Measurements from ENCODE around the gene CYFIP2. TPM values are rescaled to one million over a fixed set of nuclear protein-coding genes. Genes with fewer than 3 reads are reported as not detected.

CYFIP2 gene
- total and polyA plus RNA-seq, 11 donors = 23.2 to 62.7 (median 37.4) TPM

DNA sequence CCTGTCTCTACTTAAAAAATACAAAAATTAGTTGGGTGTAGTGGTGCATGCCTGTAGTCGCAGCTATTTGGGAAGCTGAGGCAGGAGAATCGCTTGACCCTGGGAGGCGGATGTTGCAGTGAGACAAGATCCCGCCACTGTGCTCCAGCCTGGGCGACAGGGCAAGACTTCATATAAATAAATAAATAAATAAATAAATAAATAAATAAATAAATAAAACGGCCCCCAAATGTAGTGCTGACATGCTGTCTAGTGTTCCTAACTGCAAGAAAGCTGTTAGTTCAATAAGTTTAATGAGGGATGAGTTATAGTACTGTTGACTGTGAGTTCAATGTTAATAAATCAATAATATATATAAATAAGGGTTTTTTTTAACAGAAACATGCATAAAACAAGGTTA, 7.5 kb upstream of the CYFIP2 start:
- DNase-seq = no peak
- no peaks in the 10 kb centered on the region for H3K27me3 ChIP-seq
- H3K4me1 ChIP-seq = peaks cover 0 to 13% (median 0%) of the 10 kb centered on the region in 12 donors
- intact Hi-C loops (cut with DNase I) = loop anchor here in 3 of 10 donors (5.0 kb wide), 1 partner anchor 54 kb away; no protein-coding TSS in a partner anchor
- no peaks in the 10 kb centered on the region for H3K9me3 ChIP-seq
- no peak overlapping the region for H3K27ac ChIP-seq
- TF ChIP-seq, protein P1, sequence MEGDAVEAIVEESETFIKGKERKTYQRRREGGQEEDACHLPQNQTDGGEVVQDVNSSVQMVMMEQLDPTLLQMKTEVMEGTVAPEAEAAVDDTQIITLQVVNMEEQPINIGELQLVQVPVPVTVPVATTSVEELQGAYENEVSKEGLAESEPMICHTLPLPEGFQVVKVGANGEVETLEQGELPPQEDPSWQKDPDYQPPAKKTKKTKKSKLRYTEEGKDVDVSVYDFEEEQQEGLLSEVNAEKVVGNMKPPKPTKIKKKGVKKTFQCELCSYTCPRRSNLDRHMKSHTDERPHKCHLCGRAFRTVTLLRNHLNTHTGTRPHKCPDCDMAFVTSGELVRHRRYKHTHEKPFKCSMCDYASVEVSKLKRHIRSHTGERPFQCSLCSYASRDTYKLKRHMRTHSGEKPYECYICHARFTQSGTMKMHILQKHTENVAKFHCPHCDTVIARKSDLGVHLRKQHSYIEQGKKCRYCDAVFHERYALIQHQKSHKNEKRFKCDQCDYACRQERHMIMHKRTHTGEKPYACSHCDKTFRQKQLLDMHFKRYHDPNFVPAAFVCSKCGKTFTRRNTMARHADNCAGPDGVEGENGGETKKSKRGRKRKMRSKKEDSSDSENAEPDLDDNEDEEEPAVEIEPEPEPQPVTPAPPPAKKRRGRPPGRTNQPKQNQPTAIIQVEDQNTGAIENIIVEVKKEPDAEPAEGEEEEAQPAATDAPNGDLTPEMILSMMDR (IDR thresholded peaks at IDR 0.05) = no peak
- no peak for TF ChIP-seq POLR2A (IDR thresholded peaks at IDR 0.05)
- ATAC-seq = no peak
- WGBS, 4 donors = 88 to 94% (median 91%) methylated on average over 6 of the region's 6 CpGs
- H3K4me3 ChIP-seq = no peak overlapping the region
- no peaks in the 10 kb centered on the region for H3K36me3 ChIP-seq

DNA sequence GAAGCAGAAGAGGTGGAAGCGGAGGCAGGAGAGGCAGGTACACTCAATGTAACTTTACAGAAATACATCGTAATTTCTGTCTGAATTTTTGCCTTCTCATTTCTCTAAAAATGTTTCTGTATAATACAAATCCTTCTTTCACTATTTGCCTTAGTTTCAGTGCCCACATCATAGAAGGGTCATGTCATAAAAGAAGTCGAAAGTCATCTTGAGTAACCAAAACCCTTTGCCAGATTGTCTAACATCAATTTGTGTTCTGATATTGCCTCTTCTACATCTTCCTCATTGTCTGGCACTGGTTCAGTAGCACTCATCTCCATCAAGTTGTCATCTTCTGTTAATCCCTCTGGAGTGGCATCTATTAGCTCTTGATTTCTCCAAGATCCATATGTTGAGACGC, 6.2 kb upstream of the CYFIP2 start:
- no peaks in the 10 kb centered on the region for H3K27me3 ChIP-seq
- DNase-seq = no peak
- H3K27ac ChIP-seq = no peak overlapping the region
- WGBS, 4 donors = 88 to 90% (median 88%) methylated on average over 4 of the region's 4 CpGs
- H3K4me3 ChIP-seq = no peak overlapping the region
- intact Hi-C loops (cut with DNase I) = loop anchor here in 4 of 10 donors (5.0 kb wide), 2 partner anchors 43 to 53 kb away; no protein-coding TSS in a partner anchor
- no peak for ATAC-seq
- TF ChIP-seq, protein P1 (IDR thresholded peaks at IDR 0.05) = no peak
- TF ChIP-seq POLR2A (IDR thresholded peaks at IDR 0.05) = no peak
- H3K4me1 ChIP-seq = peaks cover 0 to under 1% (median 0%) of the 10 kb centered on the region in 12 donors
- no peaks in the 10 kb centered on the region for H3K36me3 ChIP-seq
- H3K9me3 ChIP-seq = no peaks in the 10 kb centered on the region

DNA sequence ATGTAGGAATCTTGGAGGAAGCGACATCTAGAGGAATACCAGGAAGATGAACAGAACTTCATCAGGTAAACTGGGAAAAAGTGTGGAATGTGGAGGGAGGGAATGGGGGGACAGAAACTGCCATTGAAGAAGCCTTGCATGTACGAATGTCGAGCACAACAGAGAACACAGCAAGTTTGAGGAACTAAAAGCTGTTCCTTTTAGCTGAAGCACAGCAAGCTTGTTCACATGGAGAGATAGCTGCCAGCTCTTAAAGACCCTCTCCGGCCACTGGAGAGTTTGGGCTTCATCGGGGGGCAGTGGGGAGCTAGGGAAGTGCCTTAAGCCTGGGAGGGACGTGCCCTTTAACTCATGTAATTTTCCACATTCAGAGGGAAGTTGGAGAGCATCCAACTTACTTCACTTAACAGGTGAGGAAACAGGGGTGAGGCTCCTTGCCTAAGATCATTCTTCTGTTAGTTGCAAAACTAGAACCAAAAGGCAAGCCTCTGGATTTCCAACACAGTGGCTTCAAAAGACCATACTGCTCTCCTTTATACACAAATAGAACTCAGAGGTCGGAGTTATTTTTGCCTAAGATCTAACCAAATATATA, 2.3 kb upstream of the CYFIP2 start:
- Histone ChIP-seq H3K27me3 (peaks cover 0 to 5% (median 0%) of the 10 kb centered on the region in 9 donors), H3K9me3 (no peaks in the 10 kb centered on the region), H3K4me3 (no peak overlapping the region), H3K36me3 (no peaks in the 10 kb centered on the region), H3K27ac (no peak overlapping the region), H3K4me1 (peaks cover 0 to 29% (median 12%) of the 10 kb centered on the region in 12 donors)
- ATAC-seq = no peak
- WGBS, 4 donors = 64 to 75% (median 70%) methylated on average over 7 of the region's 7 CpGs
- DNase-seq = no peak
- TF ChIP-seq POLR2A (IDR thresholded peaks at IDR 0.05) = no peak
- TF ChIP-seq, protein P1 (IDR thresholded peaks at IDR 0.05) = no peak
- intact Hi-C loops (cut with DNase I) = loop anchor here in 1 of 10 donors (5.0 kb wide), 1 partner anchor 39 kb away; no protein-coding TSS in a partner anchor

DNA sequence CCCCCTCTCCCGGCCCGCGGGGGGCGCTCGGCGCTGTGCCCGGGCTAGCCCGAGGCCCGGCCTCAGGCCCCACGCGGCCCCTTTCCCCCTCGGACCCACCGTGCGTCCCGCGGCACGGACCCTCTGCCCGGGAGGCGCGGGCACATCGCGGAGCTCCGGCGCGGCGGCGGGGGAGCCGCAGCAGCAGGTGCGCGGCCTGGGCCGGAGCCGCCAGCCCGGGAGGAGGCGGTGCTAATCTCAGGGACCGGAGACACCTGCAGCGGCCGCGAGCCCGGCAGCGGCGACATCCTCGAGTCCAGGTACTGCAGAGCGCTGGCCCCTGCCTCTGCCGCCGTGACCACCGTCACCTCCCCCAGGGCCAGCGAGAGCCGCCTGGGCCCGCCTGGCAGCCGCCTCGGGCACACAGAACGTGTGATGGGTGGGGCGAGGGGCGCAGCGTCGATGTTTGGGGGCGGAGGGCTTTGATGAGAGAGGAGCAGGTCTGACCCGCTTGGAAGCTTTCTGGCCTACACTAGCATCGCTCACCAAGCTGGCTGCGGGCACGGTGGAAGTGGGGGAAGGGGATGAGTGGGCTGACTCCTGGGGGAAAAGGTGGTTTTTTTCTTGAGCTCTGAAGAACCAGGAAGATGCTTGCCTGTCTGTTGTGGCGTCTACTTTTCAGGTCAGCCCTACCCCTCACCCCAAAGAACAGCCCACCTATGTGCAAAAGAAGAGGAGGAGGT, 524 bp downstream of the CYFIP2 start:
- peak overlapping the region; percentile 51 to 88 (median 72) for H3K4me3 ChIP-seq
- DNase-seq = peak in 2 of 5 donors; percentile 32 to 65
- peak overlapping the region; percentile 27 to 87 (median 73) for H3K27ac ChIP-seq
- ATAC-seq = peak in 3 of 4 donors; percentile 8 to 56 (median 38)
- intact Hi-C loops (cut with DNase I) = no loop called here
- no peaks in the 10 kb centered on the region for H3K36me3 ChIP-seq
- peaks cover 0 to 58% (median 13%) of the 10 kb centered on the region in 12 donors for H3K4me1 ChIP-seq
- no peaks in the 10 kb centered on the region for H3K9me3 ChIP-seq
- WGBS, 4 donors = 2 to 33% (median 8%) methylated on average over 4 to 62 of the region's 62 CpGs
- TF ChIP-seq POLR2A (IDR thresholded peaks at IDR 0.05) = no peak
- TF ChIP-seq, protein P1 (IDR thresholded peaks at IDR 0.05) = peak in 2 of 12 donors; percentile 4 to 14
- H3K27me3 ChIP-seq = peaks cover 0 to 5% (median 0%) of the 10 kb centered on the region in 9 donors
